Neural progenitor cell (in vitro differentiated cells): ENCODE results near the gene ZNF287. TPM values are rescaled to one million over a fixed set of nuclear protein-coding genes. Genes with fewer than 3 reads are reported as not detected.

Experiments used
- DNase-seq: peaks from one replicate; pipeline ENCODE4 v3.0.0-alpha.2; 2016; ENCODE audit warnings: low spot score
- H2AFZ ChIP-seq: fragments of 200-600 bp; sonication (generic); replicated peaks from 2 replicates; pipeline ENCODE4 v1.6.1; 2016; ENCODE audit warnings: antibody characterized with exemption
- H3F3A ChIP-seq: fragments of 200-600 bp; sonication (generic); 2 replicates; pipeline ENCODE4 v1.6.1; 2016; ENCODE audit warnings: antibody characterized with exemption, low read depth
- H3K27ac ChIP-seq: fragments of 200-600 bp; sonication (generic); 2 replicates; pipeline ENCODE4 v1.5.1; 2016; ENCODE audit warnings: mild to moderate bottlenecking
- H3K27me3 ChIP-seq: fragments of 200-600 bp; sonication (generic); 2 replicates; pipeline ENCODE4 v1.6.1; 2016; ENCODE audit warnings: mild to moderate bottlenecking, moderate library complexity
- H3K36me3 ChIP-seq: fragments of 200-600 bp; sonication (generic); 2 replicates; pipeline ENCODE4 v1.5.1; 2016
- H3K4me1 ChIP-seq: fragments of 200-600 bp; sonication (generic); 2 replicates; pipeline ENCODE4 v1.6.1; 2016; ENCODE audit warnings: mixed run types
- H3K4me2 ChIP-seq: fragments of 200-600 bp; sonication (generic); 2 replicates; pipeline ENCODE4 v1.6.1; 2016
- H3K4me3 ChIP-seq: fragments of 200-600 bp; sonication (generic); 2 replicates; pipeline ENCODE4 v1.5.1; 2016
- H3K79me2 ChIP-seq: fragments of 200-600 bp; sonication (generic); 2 replicates; pipeline ENCODE4 v1.6.1; 2016; ENCODE audit warnings: low read depth
- H3K9ac ChIP-seq: fragments of 200-600 bp; sonication (generic); 2 replicates; pipeline ENCODE4 v1.6.1; 2016
- H3K9me3 ChIP-seq: fragments of 200-600 bp; sonication (generic); 2 replicates; pipeline ENCODE4 v1.5.1; 2016; ENCODE audit warnings: low read depth
- H4K20me1 ChIP-seq: fragments of 200-600 bp; sonication (generic); 2 replicates; pipeline ENCODE4 v1.6.1; 2016; ENCODE audit warnings: low read depth
- H3K27ac Mint-ChIP-seq: 3 replicates; pipeline ENCODE4 v1.8.0; 2021; ENCODE audit warnings: mixed read lengths
- H3K27me3 Mint-ChIP-seq: 2 replicates; pipeline ENCODE4 v1.8.0; 2022; ENCODE audit warnings: low read depth, mild to moderate bottlenecking, inconsistent platforms, moderate library complexity, mixed read lengths; ENCODE audit not compliant: insufficient read depth
- H3K36me3 Mint-ChIP-seq: 3 replicates; pipeline ENCODE4 v1.8.0; 2021; ENCODE audit warnings: mixed read lengths
- H3K4me1 Mint-ChIP-seq: 3 replicates; pipeline ENCODE4 v1.8.0; 2021; ENCODE audit warnings: mixed read lengths
- H3K4me3 Mint-ChIP-seq: 3 replicates; pipeline ENCODE4 v1.8.0; 2021; ENCODE audit warnings: mild to moderate bottlenecking, moderate library complexity, mixed read lengths
- H3K9me3 Mint-ChIP-seq: 3 replicates; pipeline ENCODE4 v1.8.0; 2020; ENCODE audit warnings: mixed read lengths
- CTCF ChIP-seq: fragments of 200-600 bp; sonication (generic); IDR thresholded peaks from 2 replicates; pipeline ENCODE4 v1.5.1; 2017; ENCODE audit warnings: antibody characterized with exemption, mild to moderate bottlenecking
- EZH2 ChIP-seq: fragments of 200-600 bp; sonication (generic); IDR thresholded peaks from 2 replicates; pipeline ENCODE4 v1.6.1; 2017; ENCODE audit warnings: antibody characterized with exemption, mild to moderate bottlenecking, moderate library complexity
- EZH2phosphoT487 ChIP-seq: fragments of 200-600 bp; sonication (generic); IDR thresholded peaks from 2 replicates; pipeline ENCODE4 v1.6.1; 2017; ENCODE audit warnings: antibody characterized with exemption
- total RNA-seq: library from RNA; depleted of rRNA; stranded (reverse); fragments of >200 nt; gene quantifications from 2 replicates; pipeline ENCODE4 v1.2.3, GENCODE V29; 2015; ENCODE audit warnings: low replicate concordance

Gene ZNF287
- total RNA-seq, 1 donor from 2014 or later = 8.7 TPM

DNA sequence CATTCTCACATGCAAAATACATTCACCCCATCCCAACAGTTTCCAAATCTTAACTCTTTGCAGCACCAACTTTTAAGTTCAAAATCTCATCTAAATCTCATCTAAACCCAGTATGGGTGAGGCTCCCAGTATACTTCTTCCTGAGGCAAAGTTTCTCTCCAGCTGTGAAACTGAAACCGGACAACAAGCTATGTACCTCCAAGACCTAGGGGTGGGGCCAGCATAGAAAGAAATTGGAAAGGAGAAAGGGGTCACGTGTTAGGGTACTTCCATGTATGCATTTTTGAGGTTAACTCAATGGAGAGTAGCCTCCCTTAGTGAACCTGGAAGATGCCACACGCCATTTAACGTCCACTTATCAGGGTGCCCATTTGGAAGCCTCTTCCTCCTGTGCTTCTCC lies 53.1 kb downstream of the ZNF287 start:
- no peak overlapping the region for H3K27ac Mint-ChIP-seq
- peaks cover 1% of the 10 kb centered on the region for H3K36me3 Mint-ChIP-seq

DNA sequence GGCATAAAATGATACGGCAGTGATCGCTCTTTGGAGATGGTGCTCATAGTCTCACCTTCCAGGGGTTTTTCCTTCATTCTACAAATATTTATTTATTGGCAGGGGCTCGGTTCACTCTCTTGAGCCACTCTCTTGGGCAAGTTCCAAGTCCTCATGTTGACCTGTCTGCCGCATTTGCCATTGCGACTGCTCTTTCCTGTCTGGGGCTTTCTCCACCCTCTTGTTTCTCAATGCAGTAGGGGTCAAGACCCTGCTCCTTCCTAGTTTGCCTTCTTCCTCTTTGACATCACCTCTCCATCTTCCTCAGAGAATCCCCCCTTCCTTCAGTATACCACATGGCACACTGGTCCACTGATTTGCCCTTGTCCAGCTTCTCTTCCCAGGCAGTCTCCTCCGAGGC lies 55.1 kb downstream of the ZNF287 start:
- H3K9ac ChIP-seq = no peak overlapping the region
- H3F3A ChIP-seq = peaks cover 13% of the 10 kb centered on the region
- H3K79me2 ChIP-seq = no peaks in the 10 kb centered on the region
- H4K20me1 ChIP-seq = no peaks in the 10 kb centered on the region
- Mint-ChIP-seq H3K4me3 (no peak overlapping the region), H3K27me3 (peaks cover 5% of the 10 kb centered on the region), H3K9me3 (peaks cover 2% of the 10 kb centered on the region), H3K4me1 (peaks cover 49% of the 10 kb centered on the region), H3K36me3 (peaks cover 1% of the 10 kb centered on the region), H3K27ac (no peak overlapping the region)
- H3K4me3 ChIP-seq = no peak overlapping the region
- H2AFZ ChIP-seq = no peak overlapping the region
- H3K27ac ChIP-seq = no peak overlapping the region
- H3K9me3 ChIP-seq = no peaks in the 10 kb centered on the region
- peaks cover 23% of the 10 kb centered on the region for H3K27me3 ChIP-seq
- H3K4me2 ChIP-seq = no peak overlapping the region
- DNase-seq = no peak
- no peaks in the 10 kb centered on the region for H3K36me3 ChIP-seq
- peaks cover 16% of the 10 kb centered on the region for H3K4me1 ChIP-seq
- TF ChIP-seq EZH2 (no peak), EZH2phosphoT487 (no peak), CTCF (no peak)

More for the DNA sequence above, 53.1 kb downstream of the ZNF287 start:
- H3F3A ChIP-seq = peaks cover 13% of the 10 kb centered on the region
- H3K4me1 ChIP-seq = peaks cover 16% of the 10 kb centered on the region
- H3K27ac ChIP-seq = no peak overlapping the region
- TF ChIP-seq EZH2phosphoT487 (no peak), EZH2 (no peak), CTCF (no peak)
- Mint-ChIP-seq H3K4me1 (peaks cover 40% of the 10 kb centered on the region), H3K27me3 (peaks cover 5% of the 10 kb centered on the region), H3K4me3 (no peak overlapping the region), H3K9me3 (peaks cover 2% of the 10 kb centered on the region)
- no peaks in the 10 kb centered on the region for H3K36me3 ChIP-seq
- H3K79me2 ChIP-seq = no peaks in the 10 kb centered on the region
- H3K9ac ChIP-seq = no peak overlapping the region
- H3K4me3 ChIP-seq = no peak overlapping the region
- peaks cover 23% of the 10 kb centered on the region for H3K27me3 ChIP-seq
- H3K9me3 ChIP-seq = no peaks in the 10 kb centered on the region
- no peak for DNase-seq
- no peaks in the 10 kb centered on the region for H4K20me1 ChIP-seq
- H2AFZ ChIP-seq = no peak overlapping the region
- H3K4me2 ChIP-seq = no peak overlapping the region

- Histone ChIP-seq H2AFZ (peak overlapping the region; percentile 13), H3K36me3 (no peaks in the 10 kb centered on the region), H3K27me3 (peaks cover 17% of the 10 kb centered on the region), H3K27ac (peak overlapping the region; percentile 18), H3K4me2 (peak overlapping the region; percentile 59), H4K20me1 (no peaks in the 10 kb centered on the region), H3K79me2 (no peaks in the 10 kb centered on the region), H3F3A (peaks cover 13% of the 10 kb centered on the region), H3K9ac (no peak overlapping the region), H3K4me3 (no peak overlapping the region), H3K9me3 (no peaks in the 10 kb centered on the region), H3K4me1 (peaks cover 16% of the 10 kb centered on the region)
- Mint-ChIP-seq H3K4me3 (no peak overlapping the region), H3K9me3 (peaks cover 2% of the 10 kb centered on the region), H3K4me1 (peaks cover 52% of the 10 kb centered on the region), H3K27ac (peak overlapping the region; percentile 6), H3K36me3 (peaks cover 1% of the 10 kb centered on the region), H3K27me3 (peaks cover 3% of the 10 kb centered on the region)
- DNase-seq = peak; percentile 68
- TF ChIP-seq EZH2 (no peak), CTCF (no peak), EZH2phosphoT487 (no peak)
Measured at GRCh38 chr17:16512011-16512410, 57.0 kb downstream of the ZNF287 start.
